VCaP (cell line): ENCODE results near the gene PDE2A.
A peak's percentile ranks its signal among the peaks of the same experiment; 100 is the strongest.

ENCODE experiments used
- H3K27ac ChIP-seq: fragments of 450-650 bp; 2 replicates; pipeline ENCODE4 v1.5.1; 2017
- CTCF ChIP-seq: fragments of 450-650 bp; conservative IDR thresholded peaks from 2 replicates; pipeline ENCODE4 v1.5.1; 2017; ENCODE audit warnings: mild to moderate bottlenecking, moderate library complexity

Gene PDE2A

GRCh38 chr11:72587696-72588095 is 86.5 kb downstream of the PDE2A start:
- no peak overlapping the region for H3K27ac ChIP-seq

GRCh38 chr11:72586321-72587090 is 87.7 kb downstream of the PDE2A start:
- no peak overlapping the region for H3K27ac ChIP-seq
- no peak for TF ChIP-seq CTCF

More at GRCh38 chr11:72587696-72588095, 86.5 kb downstream of the PDE2A start:
- no peak for TF ChIP-seq CTCF

GRCh38 chr11:72585762-72586311 is 88.4 kb downstream of the PDE2A start:
- H3K27ac ChIP-seq, result no peak overlapping the region
- TF ChIP-seq CTCF, result peak; percentile 99

- TF ChIP-seq CTCF, result no peak
- no peak overlapping the region for H3K27ac ChIP-seq
These were observed 89.2 kb downstream of the PDE2A start for GRCh38 chr11:72584939-72585597.

GRCh38 chr11:72584293-72584938 is 89.8 kb downstream of the PDE2A start:
- no peak for TF ChIP-seq CTCF
- no peak overlapping the region for H3K27ac ChIP-seq

GRCh38 chr11:72583616-72584292 is 90.5 kb downstream of the PDE2A start:
- no peak for TF ChIP-seq CTCF
- no peak overlapping the region for H3K27ac ChIP-seq
